ENCODE data around the gene UPK2.

UPK2 gene

DNA sequence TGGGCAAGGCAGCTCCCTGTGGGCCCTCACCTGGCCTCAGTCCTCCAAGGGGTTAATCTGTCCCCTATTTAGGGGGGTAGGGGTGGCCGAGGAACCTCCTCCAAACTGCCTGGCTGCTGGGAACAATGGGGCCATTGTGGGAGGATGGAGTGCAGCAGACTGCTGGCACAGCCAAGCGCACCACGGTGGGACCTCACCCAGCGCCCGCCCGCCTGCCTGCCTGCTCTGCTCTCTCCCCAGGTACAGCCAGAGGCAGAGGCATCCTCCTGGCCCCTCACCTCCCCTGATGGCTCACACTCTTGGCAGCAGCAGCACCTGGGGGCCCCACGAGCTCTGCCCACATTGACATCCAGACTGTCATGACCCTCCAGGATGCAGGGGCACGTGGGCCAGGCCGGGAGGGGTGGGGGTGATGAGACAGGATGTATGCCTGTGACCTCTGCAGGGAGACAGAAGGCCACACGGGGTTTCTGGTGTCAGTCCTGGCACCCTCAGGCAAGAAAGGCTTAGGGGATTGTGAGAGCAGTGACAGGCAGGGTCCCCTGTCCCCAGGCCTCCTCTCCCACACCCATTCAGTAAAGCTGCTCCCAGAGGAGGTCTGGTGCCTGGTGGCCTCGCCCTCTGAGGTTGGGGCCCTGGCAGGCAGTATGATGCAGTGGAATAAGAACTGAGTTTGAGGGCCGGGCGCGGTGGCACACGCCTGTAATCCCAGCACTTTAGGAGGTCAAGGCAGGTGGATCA lies 41.8 kb upstream of the UPK2 start:
- H3K27me3 ChIP-seq (replicated peaks) = no peaks in the 10 kb centered on the region
- TF ChIP-seq, protein P1, sequence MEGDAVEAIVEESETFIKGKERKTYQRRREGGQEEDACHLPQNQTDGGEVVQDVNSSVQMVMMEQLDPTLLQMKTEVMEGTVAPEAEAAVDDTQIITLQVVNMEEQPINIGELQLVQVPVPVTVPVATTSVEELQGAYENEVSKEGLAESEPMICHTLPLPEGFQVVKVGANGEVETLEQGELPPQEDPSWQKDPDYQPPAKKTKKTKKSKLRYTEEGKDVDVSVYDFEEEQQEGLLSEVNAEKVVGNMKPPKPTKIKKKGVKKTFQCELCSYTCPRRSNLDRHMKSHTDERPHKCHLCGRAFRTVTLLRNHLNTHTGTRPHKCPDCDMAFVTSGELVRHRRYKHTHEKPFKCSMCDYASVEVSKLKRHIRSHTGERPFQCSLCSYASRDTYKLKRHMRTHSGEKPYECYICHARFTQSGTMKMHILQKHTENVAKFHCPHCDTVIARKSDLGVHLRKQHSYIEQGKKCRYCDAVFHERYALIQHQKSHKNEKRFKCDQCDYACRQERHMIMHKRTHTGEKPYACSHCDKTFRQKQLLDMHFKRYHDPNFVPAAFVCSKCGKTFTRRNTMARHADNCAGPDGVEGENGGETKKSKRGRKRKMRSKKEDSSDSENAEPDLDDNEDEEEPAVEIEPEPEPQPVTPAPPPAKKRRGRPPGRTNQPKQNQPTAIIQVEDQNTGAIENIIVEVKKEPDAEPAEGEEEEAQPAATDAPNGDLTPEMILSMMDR (IDR thresholded peaks at IDR 0.05; ENCODE audit: low read depth, low read length, missing control alignments) = no peak
- DNase-seq = no peak
- in situ Hi-C loops (cut with HindIII; ENCODE audit: low pct_ligation_motif_present, low sequenced_read_pairs) = no loop called here
- H3K4me3 ChIP-seq (ENCODE audit: low read depth, low read length) = no peak overlapping the region
- peak overlapping the region; percentile 2 for H3K27ac ChIP-seq
- no peaks in the 10 kb centered on the region for H3K36me3 ChIP-seq (replicated peaks)

DNA sequence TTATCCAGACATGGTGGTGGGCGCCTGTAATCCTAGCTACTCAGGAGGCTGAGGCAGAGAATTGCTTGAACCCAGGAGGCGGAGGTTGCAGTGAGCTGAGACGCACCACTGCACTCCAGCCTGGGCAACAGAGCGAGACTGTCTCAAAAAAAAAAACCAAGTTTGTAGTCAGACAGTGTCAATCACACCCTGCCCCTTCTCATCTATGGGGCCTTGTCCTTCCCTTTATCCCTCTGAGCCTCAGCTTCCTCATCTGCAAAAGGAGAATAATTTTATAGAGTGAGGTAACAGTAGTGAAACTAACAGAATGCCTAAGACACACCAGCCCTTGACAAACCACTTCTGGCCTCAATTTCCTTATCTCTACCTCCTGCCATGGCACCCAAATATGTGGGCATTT lies 41.1 kb upstream of the UPK2 start:
- TF ChIP-seq, protein P1 (IDR thresholded peaks at IDR 0.05; ENCODE audit: low read depth, low read length, missing control alignments) = no peak
- in situ Hi-C loops (cut with HindIII; ENCODE audit: low pct_ligation_motif_present, low sequenced_read_pairs) = no loop called here
- no peak overlapping the region for H3K4me3 ChIP-seq (ENCODE audit: low read depth, low read length)
- no peaks in the 10 kb centered on the region for H3K27me3 ChIP-seq (replicated peaks)
- no peak for DNase-seq
- no peak overlapping the region for H3K27ac ChIP-seq
- H3K36me3 ChIP-seq (replicated peaks) = no peaks in the 10 kb centered on the region

DNA sequence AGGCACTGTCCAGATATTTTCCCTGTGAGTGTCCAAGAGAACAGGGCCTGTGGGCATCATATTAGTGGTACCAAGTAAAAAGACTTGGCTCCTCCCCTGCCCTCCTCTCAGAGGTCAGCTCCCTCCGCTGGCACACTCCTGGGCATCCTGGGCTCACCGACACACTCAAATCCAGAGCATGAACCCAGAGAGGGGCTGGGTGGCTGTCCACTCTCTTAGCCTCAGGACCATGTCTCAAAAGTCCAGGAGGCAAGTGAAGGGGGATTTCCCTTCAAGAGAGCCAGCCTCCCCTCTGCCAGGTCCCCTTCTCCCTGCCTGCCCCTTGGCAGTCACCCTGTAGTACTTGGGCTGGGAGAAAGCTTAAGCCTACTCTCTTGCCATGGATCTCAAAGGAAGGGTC lies 40.7 kb upstream of the UPK2 start:
- Histone ChIP-seq H3K27me3 (replicated peaks) (no peaks in the 10 kb centered on the region), H3K36me3 (replicated peaks) (no peaks in the 10 kb centered on the region), H3K27ac (peak overlapping the region; percentile 92), H3K4me3 (ENCODE audit: low read depth, low read length) (no peak overlapping the region)
- in situ Hi-C loops (cut with HindIII; ENCODE audit: low pct_ligation_motif_present, low sequenced_read_pairs) = no loop called here
- DNase-seq = no peak
- TF ChIP-seq, protein P1 (IDR thresholded peaks at IDR 0.05; ENCODE audit: low read depth, low read length, missing control alignments) = no peak

DNA sequence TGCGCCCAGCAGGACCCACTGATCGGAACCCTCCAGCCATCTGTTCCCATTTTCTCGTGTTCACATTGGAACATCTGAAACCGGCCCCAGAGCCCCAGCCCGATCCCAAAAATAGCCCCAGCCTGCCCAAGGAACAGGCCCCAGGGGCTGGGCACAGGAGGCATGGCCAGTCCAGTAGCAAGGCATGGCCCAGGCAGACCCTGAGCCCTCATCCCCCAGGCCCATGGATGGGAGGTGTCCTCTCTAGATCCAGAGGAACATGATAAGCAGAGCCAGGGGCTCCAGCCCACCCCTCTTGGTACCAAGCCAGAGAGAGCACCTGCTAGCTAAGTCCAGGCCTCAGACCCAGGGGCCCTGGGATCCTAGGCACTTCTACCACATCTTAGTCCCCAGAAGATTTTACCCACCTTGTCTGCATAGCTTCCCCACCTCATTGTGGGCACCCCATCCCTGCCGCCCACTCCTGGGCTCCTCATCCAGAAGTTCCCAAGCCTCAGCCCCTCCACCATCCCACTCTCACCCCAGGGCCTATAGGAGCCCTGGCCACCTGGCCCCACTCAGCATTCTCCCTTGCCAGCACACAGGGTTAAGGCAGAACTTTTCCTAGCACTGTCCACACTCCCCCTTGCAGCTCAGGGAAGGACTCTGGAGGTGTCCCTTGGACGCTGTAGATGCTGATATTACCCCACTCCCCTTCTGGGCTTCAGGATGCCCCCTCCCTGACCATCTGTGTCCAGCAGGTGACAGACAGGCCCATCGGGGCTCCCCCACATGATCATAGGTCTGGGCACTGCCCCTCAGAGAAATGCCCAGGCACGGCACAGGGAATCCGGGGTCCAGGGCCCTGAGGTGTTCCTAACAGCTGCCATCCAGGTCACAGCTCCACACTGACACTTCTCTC lies 39.9 kb upstream of the UPK2 start:
- TF ChIP-seq, protein P1 (IDR thresholded peaks at IDR 0.05; ENCODE audit: low read depth, low read length, missing control alignments) = no peak
- H3K27me3 ChIP-seq (replicated peaks) = no peaks in the 10 kb centered on the region
- H3K27ac ChIP-seq = peak overlapping the region; percentile 92
- no peaks in the 10 kb centered on the region for H3K36me3 ChIP-seq (replicated peaks)
- in situ Hi-C loops (cut with HindIII; ENCODE audit: low pct_ligation_motif_present, low sequenced_read_pairs) = no loop called here
- H3K4me3 ChIP-seq (ENCODE audit: low read depth, low read length) = no peak overlapping the region
- no peak for DNase-seq

DNA sequence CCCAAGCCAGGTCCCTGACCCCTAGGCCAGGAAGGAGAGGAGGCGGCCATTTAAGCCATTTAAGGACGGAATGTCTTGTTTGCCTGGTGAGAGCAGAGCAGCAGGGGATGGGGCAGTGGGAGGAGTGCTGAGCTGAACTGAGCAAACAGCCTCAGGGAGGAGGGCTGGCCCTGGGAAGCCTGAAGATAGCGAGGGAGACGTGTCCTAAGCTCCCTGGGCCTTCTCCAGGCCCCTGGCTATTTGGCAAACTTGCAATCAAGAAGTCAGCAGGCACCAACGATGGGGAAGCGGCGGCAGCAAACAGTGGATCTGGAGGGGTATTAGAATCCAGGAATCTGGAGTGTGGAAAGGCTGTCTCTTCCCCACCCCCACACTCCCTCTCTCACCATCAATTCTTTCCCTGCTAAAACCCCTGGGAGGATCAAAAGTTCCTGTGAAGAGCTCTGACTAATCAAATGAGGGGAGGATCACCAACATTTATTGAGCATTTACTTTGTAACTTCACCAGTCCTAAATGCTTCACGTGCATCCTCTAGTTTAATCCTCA lies 39.2 kb upstream of the UPK2 start:
- TF ChIP-seq, protein P1 (IDR thresholded peaks at IDR 0.05; ENCODE audit: low read depth, low read length, missing control alignments) = no peak
- in situ Hi-C loops (cut with HindIII; ENCODE audit: low pct_ligation_motif_present, low sequenced_read_pairs) = no loop called here
- Histone ChIP-seq H3K27ac (peak overlapping the region; percentile 92), H3K36me3 (replicated peaks) (no peaks in the 10 kb centered on the region), H3K4me3 (ENCODE audit: low read depth, low read length) (no peak overlapping the region), H3K27me3 (replicated peaks) (no peaks in the 10 kb centered on the region)
- DNase-seq = peak; percentile 75
